Subcutaneous abdominal adipose tissue (tissue), 5 donors: ENCODE measurements around the gene ATP8B4.

Experiments
- H3K27ac ChIP-seq: one replicate; pipeline ENCODE4 v1.7.0; 2013; ENCODE audit warnings: low read depth, mild to moderate bottlenecking, inconsistent platforms, low read length, moderate library complexity
- H3K27me3 ChIP-seq, 5 donors: one replicate each; pipeline ENCODE4 v1.7.0; 2013; ENCODE audit warnings: low read length in 5 of 5, inconsistent platforms in 1 of 5; ENCODE audit not compliant: control insufficient read depth in 5 of 5, insufficient read depth in 4 of 5
- H3K36me3 ChIP-seq, 5 donors: one replicate each; pipeline ENCODE4 v1.7.0; 2013; ENCODE audit warnings: low read length in 5 of 5; ENCODE audit not compliant: control insufficient read depth in 5 of 5, insufficient read depth in 5 of 5
- H3K4me1 ChIP-seq, 5 donors: one replicate each; pipeline ENCODE4 v1.7.0; 2013; ENCODE audit warnings: low read length in 5 of 5, mild to moderate bottlenecking in 3 of 5, moderate library complexity in 1 of 5; ENCODE audit not compliant: control insufficient read depth in 5 of 5, insufficient read depth in 5 of 5
- H3K4me3 ChIP-seq, 5 donors: one replicate each; pipeline ENCODE4 v1.7.0; 2013; ENCODE audit warnings: low read length in 5 of 5, low read depth in 1 of 5
- H3K9ac ChIP-seq, 5 donors: one replicate each; pipeline ENCODE4 v1.7.0; 2013; ENCODE audit warnings: low read length in 5 of 5, mild to moderate bottlenecking in 4 of 5, moderate library complexity in 3 of 5
- H3K9me3 ChIP-seq, 5 donors: one replicate each; pipeline ENCODE4 v1.7.0; 2013; ENCODE audit warnings: low read length in 5 of 5; ENCODE audit not compliant: control insufficient read depth in 5 of 5
- donor health status: healthy.
- donor health status: healthy.
- donor health status: healthy.
- donor health status: healthy.
- donor health status: healthy.

The ATP8B4 gene

DNA sequence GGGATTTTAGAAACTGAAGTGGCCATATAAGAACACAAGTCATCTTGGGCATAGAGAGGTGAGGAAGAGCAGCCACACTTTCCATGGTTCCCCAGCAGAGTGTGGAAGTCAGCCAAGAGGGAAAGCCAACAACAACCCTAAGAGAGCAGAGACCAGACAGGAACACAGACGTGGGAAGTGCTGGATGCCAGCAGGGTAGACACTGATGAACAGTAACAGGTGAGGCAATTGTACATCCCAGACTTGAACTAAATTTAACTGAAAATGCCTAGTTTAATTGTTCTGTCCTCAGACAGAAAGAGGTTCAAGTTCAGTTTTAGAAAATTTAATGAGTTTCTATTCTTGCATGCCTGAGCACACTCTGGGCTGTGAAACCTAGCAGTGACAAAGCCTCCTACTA lies 212.1 kb downstream of the ATP8B4 start:
- H3K9ac ChIP-seq, result no peak overlapping the region
- no peaks in the 10 kb centered on the region for H3K27me3 ChIP-seq
- H3K27ac ChIP-seq, result no peak overlapping the region
- peaks cover under 1 to 26% (median 15%) of the 10 kb centered on the region in 5 donors for H3K4me1 ChIP-seq
- H3K4me3 ChIP-seq, result no peak overlapping the region
- peaks cover 0 to 7% (median 0%) of the 10 kb centered on the region in 5 donors for H3K36me3 ChIP-seq
- H3K9me3 ChIP-seq, result peaks cover 0 to 8% (median 4%) of the 10 kb centered on the region in 5 donors

DNA sequence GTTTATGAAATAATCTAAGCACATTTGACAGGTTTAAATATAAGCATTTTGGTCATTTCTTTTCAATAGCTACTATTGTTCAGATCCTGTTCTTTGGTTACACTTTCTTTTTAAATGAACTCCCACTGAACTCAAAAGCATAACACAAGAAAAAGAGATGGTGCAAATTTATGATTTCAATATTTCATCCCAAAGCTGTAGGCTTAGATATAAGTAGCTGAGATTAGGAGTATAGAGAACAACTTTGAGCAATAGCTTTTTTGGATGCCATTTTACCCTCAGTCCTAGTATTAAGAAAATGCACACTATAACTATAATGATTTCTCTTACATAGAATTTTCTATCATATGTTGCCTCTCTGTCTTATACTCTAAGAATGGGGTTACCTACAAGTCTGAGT lies 213.8 kb downstream of the ATP8B4 start:
- no peak overlapping the region for H3K4me3 ChIP-seq
- no peak overlapping the region for H3K9ac ChIP-seq
- H3K4me1 ChIP-seq, result peaks cover 9 to 43% (median 30%) of the 10 kb centered on the region in 5 donors

DNA sequence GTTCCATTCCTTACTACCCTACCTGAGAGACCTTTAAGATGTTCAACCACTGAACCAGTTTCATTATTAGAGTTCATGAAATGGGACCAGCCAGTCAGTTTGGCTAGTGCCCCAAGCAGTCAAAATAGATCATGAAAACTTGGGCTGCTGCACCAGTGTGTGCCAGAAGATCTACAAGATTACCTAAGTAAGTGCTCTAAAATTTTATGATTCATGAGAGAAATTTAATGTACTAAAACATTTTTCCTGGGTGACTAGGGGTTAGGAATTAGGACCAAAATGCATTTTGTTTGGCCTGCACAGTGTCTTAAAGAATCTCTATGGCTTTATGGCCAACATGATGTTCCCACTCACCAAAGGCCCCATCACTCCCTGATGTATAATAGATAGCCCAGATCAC lies 214.7 kb downstream of the ATP8B4 start:
- Histone ChIP-seq H3K4me1 (peaks cover 9 to 52% (median 36%) of the 10 kb centered on the region in 5 donors), H3K36me3 (peaks cover 0 to 3% (median 0%) of the 10 kb centered on the region in 5 donors), H3K27ac (peak overlapping the region; percentile 96)

More for the DNA sequence above, 213.8 kb downstream of the ATP8B4 start:
- H3K27me3 ChIP-seq, result no peaks in the 10 kb centered on the region
- no peak overlapping the region for H3K27ac ChIP-seq
- H3K9me3 ChIP-seq, result peaks cover 0 to 3% (median 0%) of the 10 kb centered on the region in 5 donors
- H3K36me3 ChIP-seq, result peaks cover 0 to 6% (median 0%) of the 10 kb centered on the region in 5 donors

DNA sequence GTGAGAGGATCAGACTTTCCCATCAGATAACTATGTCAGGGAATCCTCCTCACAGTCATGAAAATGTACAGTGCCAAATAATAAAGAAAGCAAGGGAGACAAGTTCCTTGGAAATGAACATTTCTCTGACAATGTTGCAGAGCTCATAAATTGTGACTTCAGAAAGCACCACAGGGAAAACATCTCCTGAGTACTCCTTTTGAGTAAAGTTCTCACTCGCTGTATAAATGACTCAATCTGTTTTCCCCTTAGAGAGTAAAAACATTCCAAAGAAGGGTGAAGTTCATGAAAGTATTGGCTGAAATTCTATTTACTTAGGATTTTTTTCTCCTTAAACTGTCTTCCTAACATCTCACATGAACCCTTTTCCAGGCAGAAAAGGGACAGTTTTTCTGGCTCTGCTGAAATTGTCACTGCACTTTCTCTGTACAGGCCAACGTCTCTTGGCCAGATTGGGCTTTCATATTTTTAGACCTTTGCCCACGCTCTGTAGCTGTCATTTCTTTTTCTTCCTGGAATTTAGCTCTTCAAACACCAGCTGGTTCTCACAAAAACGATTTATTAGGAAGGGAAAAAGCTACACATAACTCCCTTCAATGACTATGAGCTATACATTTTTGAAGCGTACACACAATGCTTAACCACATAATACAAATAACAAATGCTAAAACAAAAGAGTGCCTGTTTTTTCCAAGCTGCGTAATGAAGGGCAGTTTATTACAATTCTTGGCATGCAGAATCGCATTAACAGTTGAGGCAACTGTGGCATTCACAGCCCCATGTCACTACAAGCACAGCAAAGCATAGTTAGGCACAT lies 216.1 kb downstream of the ATP8B4 start:
- peak overlapping the region; percentile 96 for H3K27ac ChIP-seq
- H3K9ac ChIP-seq, result peak overlapping the region; percentile 34 to 87 (median 57)
- H3K4me3 ChIP-seq, result peak overlapping the region in 2 of 5 donors; percentile 28 to 39
- H3K9me3 ChIP-seq, result no peaks in the 10 kb centered on the region
- peaks cover 0 to 3% (median 0%) of the 10 kb centered on the region in 5 donors for H3K36me3 ChIP-seq
- H3K4me1 ChIP-seq, result peaks cover 9 to 52% (median 36%) of the 10 kb centered on the region in 5 donors
- no peaks in the 10 kb centered on the region for H3K27me3 ChIP-seq

More for the DNA sequence above, 214.7 kb downstream of the ATP8B4 start:
- H3K27me3 ChIP-seq, result no peaks in the 10 kb centered on the region
- no peak overlapping the region for H3K4me3 ChIP-seq
- H3K9ac ChIP-seq, result peak overlapping the region in 1 of 5 donors; percentile 87
- H3K9me3 ChIP-seq, result no peaks in the 10 kb centered on the region

DNA sequence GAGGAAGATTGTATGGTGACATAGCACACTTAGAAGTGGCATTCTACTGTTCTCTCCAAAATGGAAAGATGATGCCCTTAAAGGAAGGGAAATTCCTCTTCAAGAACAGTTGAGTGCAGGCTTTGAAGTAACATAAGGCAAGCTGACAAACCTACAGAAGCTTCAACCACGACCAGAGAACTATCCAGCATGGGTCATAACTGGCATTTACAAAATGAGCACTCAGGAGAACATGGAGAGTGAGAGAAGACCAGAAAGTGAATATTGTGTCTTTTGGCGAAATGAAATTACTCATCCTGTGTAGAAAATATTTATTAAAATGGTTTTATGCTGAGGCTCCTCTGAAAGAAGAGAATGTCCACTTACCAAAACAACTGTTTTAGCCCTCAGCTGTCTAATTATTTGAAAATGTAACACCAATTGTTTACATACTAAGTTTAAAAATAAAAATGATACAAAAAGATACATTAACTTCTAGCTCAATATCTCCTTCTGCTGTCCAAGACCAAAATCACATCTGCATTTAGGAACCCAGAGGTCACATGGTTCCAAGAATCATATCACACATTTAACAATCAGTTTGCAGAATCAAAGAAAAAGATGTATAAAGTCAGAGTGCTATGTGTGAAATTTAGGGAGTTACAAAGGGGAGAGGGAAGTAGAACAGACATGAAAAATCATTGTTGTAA lies 216.9 kb downstream of the ATP8B4 start:
- peaks cover 9 to 52% (median 36%) of the 10 kb centered on the region in 5 donors for H3K4me1 ChIP-seq
- H3K9me3 ChIP-seq, result no peaks in the 10 kb centered on the region
- H3K27ac ChIP-seq, result peak overlapping the region; percentile 96
- peak overlapping the region in 4 of 5 donors; percentile 33 to 87 (median 54) for H3K9ac ChIP-seq
- peaks cover 0 to 3% (median 0%) of the 10 kb centered on the region in 5 donors for H3K36me3 ChIP-seq
- H3K4me3 ChIP-seq, result peak overlapping the region in 2 of 5 donors; percentile 23 to 40
- H3K27me3 ChIP-seq, result no peaks in the 10 kb centered on the region

DNA sequence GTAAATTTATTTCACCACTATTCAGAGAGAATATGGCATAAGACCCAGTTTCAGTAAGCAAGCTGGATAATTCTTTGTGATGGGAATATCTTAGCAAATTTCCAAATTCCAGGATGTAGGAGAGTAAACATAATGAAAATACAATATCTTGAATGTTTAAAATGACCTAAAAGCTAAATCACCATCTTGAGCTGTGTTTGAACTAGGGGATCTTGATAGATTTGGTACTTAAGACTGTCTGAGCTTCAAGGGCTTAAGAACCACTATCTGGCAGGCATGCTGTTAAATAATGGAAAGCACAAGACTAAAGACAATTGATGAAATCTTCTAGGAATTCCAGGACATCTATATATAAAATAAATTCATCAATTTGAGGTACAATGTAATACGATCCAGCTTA lies 217.7 kb downstream of the ATP8B4 start:
- H3K9ac ChIP-seq, result peak overlapping the region in 1 of 5 donors; percentile 61
- no peaks in the 10 kb centered on the region for H3K9me3 ChIP-seq
- no peak overlapping the region for H3K4me3 ChIP-seq
- H3K36me3 ChIP-seq, result peaks cover 0 to 2% (median 0%) of the 10 kb centered on the region in 5 donors
- peak overlapping the region; percentile 96 for H3K27ac ChIP-seq
- H3K27me3 ChIP-seq, result no peaks in the 10 kb centered on the region
- peaks cover 9 to 46% (median 36%) of the 10 kb centered on the region in 5 donors for H3K4me1 ChIP-seq

DNA sequence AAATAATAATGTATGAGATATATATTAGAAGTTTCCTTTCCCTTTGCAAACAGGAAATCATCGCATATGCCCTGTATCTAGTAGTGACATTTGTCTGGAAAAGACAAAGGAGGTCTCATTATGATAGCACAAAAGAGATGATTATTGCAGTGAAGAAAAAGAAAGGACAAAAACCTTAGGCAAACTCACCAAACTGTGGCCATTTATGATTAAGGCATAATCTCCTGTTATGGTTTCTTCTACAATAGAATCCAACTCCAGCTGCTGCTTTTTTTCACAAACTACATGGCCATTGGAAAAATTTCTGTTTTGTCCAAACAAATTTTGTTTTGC lies 218.2 kb downstream of the ATP8B4 start:
- Histone ChIP-seq H3K9ac (peak overlapping the region in 2 of 5 donors; percentile 17 to 61), H3K27me3 (no peaks in the 10 kb centered on the region), H3K36me3 (peaks cover 0 to 2% (median 0%) of the 10 kb centered on the region in 5 donors), H3K4me3 (no peak overlapping the region), H3K9me3 (no peaks in the 10 kb centered on the region), H3K27ac (peak overlapping the region; percentile 96), H3K4me1 (peaks cover 9 to 49% (median 36%) of the 10 kb centered on the region in 5 donors)

DNA sequence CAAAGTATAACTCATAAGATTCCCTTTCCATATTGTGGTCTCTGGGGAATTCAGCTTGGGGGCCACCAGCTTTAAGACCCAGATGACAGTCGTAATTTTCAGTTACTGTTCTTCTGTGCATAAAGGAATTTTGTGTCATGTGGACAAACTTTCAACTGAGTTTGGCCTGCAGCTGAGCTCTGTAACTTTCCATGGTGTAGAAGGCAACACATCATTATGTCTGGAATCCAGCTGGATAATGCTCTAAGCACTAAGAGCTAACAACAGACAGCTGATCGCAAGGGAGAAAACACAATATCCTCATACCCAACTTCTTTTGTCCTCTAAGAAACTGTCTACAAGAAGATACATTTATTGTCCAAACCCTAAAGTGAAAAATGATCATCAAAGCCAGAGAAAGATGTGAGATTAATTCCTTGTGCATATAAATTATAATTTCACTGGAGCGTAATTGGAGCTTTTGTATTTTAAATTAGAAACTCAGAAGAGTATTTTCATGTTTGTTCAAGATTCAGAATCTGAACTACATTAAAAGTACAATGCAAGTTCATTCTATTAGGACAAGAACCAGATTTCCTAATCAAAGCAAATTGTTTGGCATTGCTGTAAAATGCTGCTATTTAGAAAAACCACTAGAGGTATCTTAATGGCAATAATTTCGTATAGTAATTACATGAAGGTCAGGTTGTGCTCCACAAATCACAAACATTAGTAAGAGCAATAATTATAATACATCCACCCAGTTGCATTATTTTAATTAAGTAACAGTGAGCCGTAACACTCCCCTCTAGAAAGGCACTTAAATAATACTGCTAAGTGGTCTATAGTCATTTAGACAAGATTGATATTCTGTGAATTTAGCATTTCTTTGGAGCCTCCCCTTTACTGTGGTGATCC lies 218.8 kb downstream of the ATP8B4 start:
- H3K9me3 ChIP-seq, result no peaks in the 10 kb centered on the region
- peaks cover 9 to 55% (median 42%) of the 10 kb centered on the region in 5 donors for H3K4me1 ChIP-seq
- no peak overlapping the region for H3K4me3 ChIP-seq
- H3K36me3 ChIP-seq, result peaks cover 0 to 2% (median 0%) of the 10 kb centered on the region in 5 donors
- H3K9ac ChIP-seq, result peak overlapping the region in 1 of 5 donors; percentile 17
- H3K27me3 ChIP-seq, result no peaks in the 10 kb centered on the region
- peak overlapping the region; percentile 96 for H3K27ac ChIP-seq

DNA sequence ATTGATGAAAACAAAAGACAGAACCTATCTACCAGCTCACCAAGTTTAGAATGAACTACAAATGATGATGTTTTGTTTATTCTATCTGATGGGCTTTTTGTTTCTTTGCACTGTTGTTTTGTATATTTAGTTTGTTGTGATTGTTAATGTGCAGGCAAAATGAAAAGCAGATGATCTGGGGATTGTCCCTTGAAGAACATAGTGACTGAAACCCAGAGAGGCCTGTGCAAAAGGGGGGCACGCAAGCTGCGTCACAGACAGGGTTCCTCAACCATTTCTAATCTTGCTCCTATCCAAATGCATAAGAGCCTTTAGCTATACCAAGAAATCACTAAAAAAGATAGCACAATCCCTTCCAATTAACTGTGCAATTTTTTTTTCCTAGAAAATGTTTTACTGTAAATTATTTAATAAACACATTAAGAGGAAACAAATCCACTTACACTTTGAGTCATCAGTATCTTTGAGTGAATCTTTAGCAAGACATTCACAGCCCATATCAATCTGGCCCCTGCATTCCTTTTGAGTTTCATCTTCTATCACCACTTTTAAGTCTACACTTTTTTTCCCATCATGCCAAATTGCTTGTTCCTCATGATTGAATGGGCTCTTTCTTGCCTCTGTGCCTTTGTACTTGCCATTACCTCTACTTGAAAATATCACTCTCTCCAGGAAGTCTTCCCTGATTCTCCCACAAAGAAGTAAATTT lies 220.3 kb downstream of the ATP8B4 start:
- Histone ChIP-seq H3K9me3 (no peaks in the 10 kb centered on the region), H3K9ac (no peak overlapping the region), H3K27me3 (no peaks in the 10 kb centered on the region), H3K4me1 (peaks cover 9 to 51% (median 42%) of the 10 kb centered on the region in 5 donors), H3K27ac (peak overlapping the region; percentile 96), H3K4me3 (no peak overlapping the region), H3K36me3 (peaks cover 0 to 2% (median 0%) of the 10 kb centered on the region in 5 donors)
